Left ventricle myocardium superior (tissue), 1 donor: ENCODE data around the gene CDC45. TPM values are rescaled to one million over a fixed set of nuclear protein-coding genes. Genes with fewer than 3 reads are reported as not detected.

Source experiments
- ATAC-seq: fragments of 200-7000 bp; cut with Tn5 transposase; one replicate; pipeline ENCODE4 v1.9.1; 2020; ENCODE audit warnings: mild to moderate bottlenecking, moderate library complexity
- DNase-seq: peaks from one replicate; pipeline ENCODE4 v3.0.0-alpha.2; 2020
- intact Hi-C: fragments of 100-400 bp; cut with micrococcal nuclease; formaldehyde crosslinking; loops from one replicate; pipeline ENCODE4 v1.11.0; 2022
- total RNA-seq: library from RNA; stranded (reverse); fragmentation: NEBNext Ultra II Directional; extraction: Animal tissue kit (Norgen Biotek cat#: 25700); gene quantifications from one replicate; pipeline ENCODE4 v1.2.1, GENCODE V29; 2021
- donor health status: DM: no; HTN: yes; CAD: no; lungs with severe emphysema.

Gene CDC45
- total RNA-seq, 1 donor from 2014 or later, result 0.67 TPM

GRCh38 chr22:19567157-19568009 lies 87.7 kb downstream of the CDC45 start:
- intact Hi-C loops, result no loop called here
- peak; percentile 37 for DNase-seq
- peak; percentile 54 for ATAC-seq

- DNase-seq (peak; percentile 42), ATAC-seq (peak; percentile 69)
- intact Hi-C loops, result no loop called here
Measured at GRCh38 chr22:19568337-19569275, 88.9 kb downstream of the CDC45 start.

GRCh38 chr22:19569276-19569640 lies 89.5 kb downstream of the CDC45 start:
- intact Hi-C loops, result no loop called here
- DNase-seq (no peak), ATAC-seq (no peak)

- ATAC-seq, result no peak
- no peak for DNase-seq
- intact Hi-C loops, result no loop called here
Measured at GRCh38 chr22:19569976-19570375, 90.3 kb downstream of the CDC45 start.

Other genes with a start within 250 kb of the CDC45 start
- 9.6 TPM for gene CLTCL1, start 188.2 kb upstream of the CDC45 start, total RNA-seq
- 18.2 TPM for gene HIRA, start 48.2 kb upstream of the CDC45 start, total RNA-seq
- 52.7 TPM for gene MRPL40, start 47.4 kb upstream of the CDC45 start, total RNA-seq
- gene C22orf39, start 32.2 kb upstream of the CDC45 start, total RNA-seq, result 68.6 TPM
- 44.5 TPM for gene UFD1, start 727 bp upstream of the CDC45 start, total RNA-seq
- gene CLDN5, start 44.5 kb downstream of the CDC45 start, total RNA-seq, result 25.5 TPM
- gene SEPTIN5, start 234.6 kb downstream of the CDC45 start, total RNA-seq, result 152 TPM
- not detected for gene GP1BB, start 243.6 kb downstream of the CDC45 start, total RNA-seq